OCI-LY3 (cell line): Measurements from ENCODE around the gene ALOX5.

Experiments used
- H2AFZ ChIP-seq: fragments of 200-600, 300-600 bp; shearing (Covaris generic); 2 replicates; pipeline ENCODE4 v1.6.0; 2014; ENCODE audit warnings: antibody characterized with exemption, low read depth, low read length
- H3K27ac ChIP-seq: fragments of 200-600, 300-600 bp; sonication (generic); 2 replicates; pipeline ENCODE4 v1.5.1; 2014; ENCODE audit warnings: mild to moderate bottlenecking, low read length, moderate library complexity, mixed read lengths
- H3K27me3 ChIP-seq: fragments of 200-600, 300-600 bp; sonication (generic); 2 replicates; pipeline ENCODE4 v1.6.1; 2014; ENCODE audit warnings: low read depth, low read length, mixed read lengths
- H3K36me3 ChIP-seq: fragments of 200-600, 300-600 bp; sonication (generic); replicated peaks from 2 replicates; pipeline ENCODE3; 2014; ENCODE audit warnings: low read depth, low read length, mixed read lengths
- H3K4me1 ChIP-seq: fragments of 300-600, 200-600 bp; sonication (generic); 2 replicates; pipeline ENCODE4 v1.6.1; 2014; ENCODE audit warnings: low read length, mixed read lengths
- H3K4me2 ChIP-seq: fragments of 200-600, 300-600 bp; sonication (generic); 2 replicates; pipeline ENCODE4 v1.6.1; 2014; ENCODE audit warnings: low read length, mixed read lengths
- H3K4me3 ChIP-seq: fragments of 300-600, 200-600 bp; sonication (generic); 2 replicates; pipeline ENCODE4 v1.5.1; 2014; ENCODE audit warnings: antibody characterized with exemption, mild to moderate bottlenecking, low read length, moderate library complexity
- H3K79me2 ChIP-seq: fragments of 300-600, 200-600 bp; shearing (Covaris generic); 2 replicates; pipeline ENCODE4 v1.6.1; 2014; ENCODE audit warnings: mild to moderate bottlenecking, low read length, mixed read lengths
- H3K9ac ChIP-seq: fragments of 300-600, 200-600 bp; shearing (Covaris generic); 2 replicates; pipeline ENCODE4 v1.6.0; 2014; ENCODE audit warnings: mild to moderate bottlenecking, low read length, moderate library complexity
- H3K9me3 ChIP-seq: fragments of 200-600, 300-600 bp; shearing (Covaris generic); 2 replicates; pipeline ENCODE4 v1.6.1; 2014; ENCODE audit warnings: low read length, mixed read lengths; ENCODE audit not compliant: insufficient read depth
- H4K20me1 ChIP-seq: fragments of 200-600, 300-600 bp; sonication (generic); 2 replicates; pipeline ENCODE4 v1.6.1; 2016; ENCODE audit warnings: low read length, mixed read lengths; ENCODE audit not compliant: insufficient read depth
- CTCF ChIP-seq: fragments of 200-600, 300-600 bp; sonication (generic); IDR thresholded peaks from 2 replicates; pipeline ENCODE4 v1.5.1; 2014; ENCODE audit warnings: antibody characterized with exemption, low read length, low read depth
- EZH2phosphoT487 ChIP-seq: fragments of 200-600 bp; shearing (Covaris generic); IDR thresholded peaks from 2 replicates; pipeline ENCODE4 v1.6.1; 2018; ENCODE audit warnings: antibody characterized with exemption, mixed run types, low read depth

ALOX5 gene

DNA sequence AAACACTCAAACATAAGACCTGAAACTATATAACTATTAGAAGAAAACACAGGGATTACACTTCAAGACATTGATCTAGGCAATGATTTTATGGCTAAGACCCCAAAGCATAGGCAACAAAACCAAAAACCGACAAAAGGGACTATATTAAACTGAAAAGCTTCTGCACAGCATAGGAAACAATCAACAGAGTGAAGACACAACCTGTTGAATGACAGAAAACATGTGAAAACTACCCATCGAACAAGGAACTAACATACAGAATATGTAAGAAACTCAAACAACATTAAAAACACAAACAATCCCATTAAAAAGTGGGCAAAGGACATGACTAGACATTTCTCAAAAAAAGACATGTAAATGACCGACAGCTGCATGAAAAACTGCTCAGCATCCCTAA is 109.0 kb downstream of the ALOX5 start:
- Histone ChIP-seq H3K27ac (no peak overlapping the region), H3K4me3 (no peak overlapping the region), H3K27me3 (no peaks in the 10 kb centered on the region), H3K4me2 (no peak overlapping the region), H3K4me1 (no peaks in the 10 kb centered on the region), H3K79me2 (no peaks in the 10 kb centered on the region), H3K36me3 (no peaks in the 10 kb centered on the region), H3K9ac (no peak overlapping the region), H3K9me3 (no peaks in the 10 kb centered on the region), H4K20me1 (no peaks in the 10 kb centered on the region), H2AFZ (no peak overlapping the region)
- TF ChIP-seq CTCF: no peak
- no peak for TF ChIP-seq EZH2phosphoT487

- no peaks in the 10 kb centered on the region for H3K27me3 ChIP-seq
- H3K4me1 ChIP-seq: no peaks in the 10 kb centered on the region
- no peaks in the 10 kb centered on the region for H3K79me2 ChIP-seq
- no peak overlapping the region for H2AFZ ChIP-seq
- H3K9ac ChIP-seq: no peak overlapping the region
- TF ChIP-seq CTCF (no peak), EZH2phosphoT487 (no peak)
- H3K36me3 ChIP-seq: no peaks in the 10 kb centered on the region
- no peak overlapping the region for H3K4me3 ChIP-seq
- H4K20me1 ChIP-seq: no peaks in the 10 kb centered on the region
- no peak overlapping the region for H3K27ac ChIP-seq
- H3K9me3 ChIP-seq: no peaks in the 10 kb centered on the region
- H3K4me2 ChIP-seq: no peak overlapping the region
Observed at GRCh38 chr10:45487735-45488134, 113.7 kb downstream of the ALOX5 start.

- no peaks in the 10 kb centered on the region for H4K20me1 ChIP-seq
- H3K4me2 ChIP-seq: no peak overlapping the region
- no peaks in the 10 kb centered on the region for H3K9me3 ChIP-seq
- H3K9ac ChIP-seq: no peak overlapping the region
- H2AFZ ChIP-seq: no peak overlapping the region
- no peak overlapping the region for H3K4me3 ChIP-seq
- TF ChIP-seq CTCF: no peak
- no peak for TF ChIP-seq EZH2phosphoT487
- no peaks in the 10 kb centered on the region for H3K79me2 ChIP-seq
- H3K27ac ChIP-seq: no peak overlapping the region
- H3K27me3 ChIP-seq: no peaks in the 10 kb centered on the region
- H3K36me3 ChIP-seq: no peaks in the 10 kb centered on the region
- no peaks in the 10 kb centered on the region for H3K4me1 ChIP-seq
Observed at GRCh38 chr10:45488365-45488764, 114.3 kb downstream of the ALOX5 start.

GRCh38 chr10:45490277-45490676 is 116.3 kb downstream of the ALOX5 start:
- H4K20me1 ChIP-seq: no peaks in the 10 kb centered on the region
- H3K36me3 ChIP-seq: no peaks in the 10 kb centered on the region
- H3K4me1 ChIP-seq: no peaks in the 10 kb centered on the region
- H3K4me3 ChIP-seq: no peak overlapping the region
- no peak for TF ChIP-seq EZH2phosphoT487
- H2AFZ ChIP-seq: no peak overlapping the region
- H3K79me2 ChIP-seq: no peaks in the 10 kb centered on the region
- H3K9me3 ChIP-seq: 0 out of 2 replicates have a peak, but pooled peaks cover under 1% of the 10 kb centered on the region
- no peak overlapping the region for H3K9ac ChIP-seq
- H3K27ac ChIP-seq: no peak overlapping the region
- H3K4me2 ChIP-seq: no peak overlapping the region
- no peaks in the 10 kb centered on the region for H3K27me3 ChIP-seq

GRCh38 chr10:45491061-45491460 is 117.0 kb downstream of the ALOX5 start:
- H3K79me2 ChIP-seq: no peaks in the 10 kb centered on the region
- no peak overlapping the region for H2AFZ ChIP-seq
- no peak overlapping the region for H3K4me3 ChIP-seq
- no peak overlapping the region for H3K27ac ChIP-seq
- H3K4me2 ChIP-seq: no peak overlapping the region
- H3K4me1 ChIP-seq: no peaks in the 10 kb centered on the region
- TF ChIP-seq CTCF: no peak
- TF ChIP-seq EZH2phosphoT487: no peak
- H3K27me3 ChIP-seq: no peaks in the 10 kb centered on the region
- H3K36me3 ChIP-seq: no peaks in the 10 kb centered on the region
- H3K9me3 ChIP-seq: 0 out of 2 replicates have a peak, but pooled peaks cover 3% of the 10 kb centered on the region
- H3K9ac ChIP-seq: no peak overlapping the region
- H4K20me1 ChIP-seq: no peaks in the 10 kb centered on the region
